SU-DHL-6 (cell line): ENCODE measurements around the gene MAFF.

Experiments
- EZH2phosphoT487 ChIP-seq: fragments of 200-600 bp; sonication (generic), shearing (Covaris generic); conservative IDR thresholded peaks from 2 replicates; pipeline ENCODE4 v1.6.1; 2018; ENCODE audit warnings: mild to moderate bottlenecking, antibody characterized with exemption, low read length, moderate library complexity, mixed read lengths
- TF ChIP-seq, protein P1 (sequence below): fragments of 200-600 bp; sonication (generic); IDR thresholded peaks from one replicate; pipeline ENCODE4 v1.5.1; 2017; ENCODE audit warnings: antibody characterized with exemption, mild to moderate bottlenecking, low read length, moderate library complexity; ENCODE audit not compliant: insufficient read depth, poor library complexity, severe bottlenecking

DNA sequence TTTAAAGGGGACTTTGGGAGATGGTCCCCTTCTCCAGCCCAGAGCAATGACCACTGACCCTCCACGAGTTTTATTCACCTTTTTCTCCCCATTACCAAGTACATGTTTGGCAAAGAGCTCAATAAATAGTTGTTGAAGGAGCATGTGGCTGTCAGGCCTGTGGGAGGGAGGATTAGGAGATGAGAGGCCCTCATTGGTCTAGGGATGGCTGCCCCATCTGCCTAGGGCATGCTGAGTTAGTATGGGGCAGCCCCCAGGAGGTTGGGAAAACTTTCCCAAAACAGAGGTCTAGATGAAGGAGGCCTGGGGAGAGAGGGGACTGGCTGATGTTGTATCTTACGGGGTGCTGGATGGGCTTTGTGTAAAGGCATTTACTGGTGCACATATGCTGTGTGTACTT lies 10.6 kb downstream of the MAFF start:
- TF ChIP-seq, protein P1, sequence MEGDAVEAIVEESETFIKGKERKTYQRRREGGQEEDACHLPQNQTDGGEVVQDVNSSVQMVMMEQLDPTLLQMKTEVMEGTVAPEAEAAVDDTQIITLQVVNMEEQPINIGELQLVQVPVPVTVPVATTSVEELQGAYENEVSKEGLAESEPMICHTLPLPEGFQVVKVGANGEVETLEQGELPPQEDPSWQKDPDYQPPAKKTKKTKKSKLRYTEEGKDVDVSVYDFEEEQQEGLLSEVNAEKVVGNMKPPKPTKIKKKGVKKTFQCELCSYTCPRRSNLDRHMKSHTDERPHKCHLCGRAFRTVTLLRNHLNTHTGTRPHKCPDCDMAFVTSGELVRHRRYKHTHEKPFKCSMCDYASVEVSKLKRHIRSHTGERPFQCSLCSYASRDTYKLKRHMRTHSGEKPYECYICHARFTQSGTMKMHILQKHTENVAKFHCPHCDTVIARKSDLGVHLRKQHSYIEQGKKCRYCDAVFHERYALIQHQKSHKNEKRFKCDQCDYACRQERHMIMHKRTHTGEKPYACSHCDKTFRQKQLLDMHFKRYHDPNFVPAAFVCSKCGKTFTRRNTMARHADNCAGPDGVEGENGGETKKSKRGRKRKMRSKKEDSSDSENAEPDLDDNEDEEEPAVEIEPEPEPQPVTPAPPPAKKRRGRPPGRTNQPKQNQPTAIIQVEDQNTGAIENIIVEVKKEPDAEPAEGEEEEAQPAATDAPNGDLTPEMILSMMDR, result no peak
- no peak for TF ChIP-seq EZH2phosphoT487
